Astrocyte of the spinal cord (primary cell): ENCODE measurements around the gene CARD16.
"Not testable (repeated sequence)": the region's sequence is repeated elsewhere in the genome, so short reads cannot be mapped to it uniquely, and the experiment has no call there.

Experiments
- DNase-seq: peaks from one replicate; pipeline ENCODE4 v3.0.0; 2011; ENCODE audit warnings: low read depth, low spot score
- H3K4me3 ChIP-seq: 2 replicates; pipeline ENCODE4 v1.5.1; 2011; ENCODE audit warnings: low read depth, mild to moderate bottlenecking, low read length, moderate library complexity
- CTCF ChIP-seq: IDR thresholded peaks from 2 replicates; pipeline ENCODE4 v1.5.1; 2012; ENCODE audit warnings: low read depth, mild to moderate bottlenecking, low read length, inconsistent platforms
- in situ Hi-C: cut with HindIII; loops from 2 replicates; pipeline ENCODE4 v1.10.0; 2017; ENCODE audit warnings: low sequenced_read_pairs

CARD16 gene

GRCh38 chr11:105044557-105045524 is at the start of gene CARD16:
CARD16 (minus strand) TSS chr11:105045335; CDS start chr11:105045297, 38 bp downstream.
- in situ Hi-C loops, H3K4me3 ChIP-seq: not testable (repeated sequence)
- peak; percentile 45 for DNase-seq

GRCh38 chr11:105092256-105093239 is 47.4 kb upstream of the CARD16 start:
- in situ Hi-C loops: no loop called here
- peak; percentile 12 for DNase-seq
- H3K4me3 ChIP-seq: no peak overlapping the region
- TF ChIP-seq CTCF: no peak

GRCh38 chr11:105081412-105082150 is 36.4 kb upstream of the CARD16 start:
- TF ChIP-seq CTCF: no peak
- no peak overlapping the region for H3K4me3 ChIP-seq
- in situ Hi-C loops: no loop called here
- no peak for DNase-seq

GRCh38 chr11:105080171-105080906 is 35.2 kb upstream of the CARD16 start:
- in situ Hi-C loops, DNase-seq, H3K4me3 ChIP-seq: not testable (repeated sequence)

GRCh38 chr11:105078283-105078682 is 33.1 kb upstream of the CARD16 start:
- H3K4me3 ChIP-seq: no peak overlapping the region
- TF ChIP-seq CTCF: no peak
- in situ Hi-C loops: no loop called here
- DNase-seq: no peak

GRCh38 chr11:105077141-105077790 is 32.1 kb upstream of the CARD16 start:
- DNase-seq, H3K4me3 ChIP-seq, in situ Hi-C loops: not testable (repeated sequence)

- no peak for DNase-seq
- no peak for TF ChIP-seq CTCF
- in situ Hi-C loops: no loop called here
- no peak overlapping the region for H3K4me3 ChIP-seq
Observed at GRCh38 chr11:105074166-105074530, 29.0 kb upstream of the CARD16 start.
